Measurements from ENCODE around the gene CCT2.

DNA sequence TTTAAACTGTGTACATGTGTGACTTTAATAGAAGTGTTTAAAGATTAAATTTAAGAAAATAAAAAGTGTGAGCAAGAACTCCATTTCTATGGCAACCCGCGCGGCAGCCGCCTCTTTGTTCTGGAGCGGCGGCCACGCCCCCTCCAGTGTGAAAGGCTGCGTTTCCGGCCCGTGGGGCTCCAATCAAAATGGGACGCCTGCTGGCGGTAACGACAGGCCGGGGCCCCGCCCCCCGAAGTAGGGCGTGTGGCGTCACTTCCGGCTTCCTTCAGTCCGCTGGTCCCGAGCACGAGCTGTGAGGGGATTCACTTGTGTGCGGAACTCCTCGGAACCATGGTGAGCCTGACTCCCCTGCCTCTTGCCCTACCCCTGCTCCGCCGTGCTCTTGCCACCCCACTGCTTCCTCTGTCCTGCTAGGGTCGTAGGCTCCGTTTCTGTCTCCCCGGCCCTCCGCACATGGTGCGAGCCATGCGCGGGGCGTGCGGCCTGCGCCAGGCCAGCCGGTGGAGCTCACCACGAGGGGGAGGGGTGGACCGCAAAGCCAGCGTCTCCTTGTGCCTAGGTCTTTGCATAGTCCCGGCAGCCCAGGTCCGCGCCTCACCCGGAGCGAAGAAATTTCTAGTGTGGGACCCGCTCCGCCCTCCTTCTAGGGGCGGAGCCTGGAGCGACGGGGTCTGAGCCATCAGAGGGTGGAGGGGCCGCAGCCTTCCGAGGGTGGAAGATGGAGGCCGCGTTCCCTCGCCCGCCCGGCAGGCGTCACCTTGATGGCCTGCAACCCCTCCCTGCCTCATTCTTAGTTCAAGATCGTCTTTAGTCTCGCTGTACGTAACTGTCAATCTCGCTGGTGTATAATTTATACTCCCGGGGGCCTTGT, at the start of gene CCT2:
- TF ChIP-seq POLR2A (IDR thresholded peaks at IDR 0.05), result peak; percentile 87 to 90
- TF ChIP-seq, protein P1, sequence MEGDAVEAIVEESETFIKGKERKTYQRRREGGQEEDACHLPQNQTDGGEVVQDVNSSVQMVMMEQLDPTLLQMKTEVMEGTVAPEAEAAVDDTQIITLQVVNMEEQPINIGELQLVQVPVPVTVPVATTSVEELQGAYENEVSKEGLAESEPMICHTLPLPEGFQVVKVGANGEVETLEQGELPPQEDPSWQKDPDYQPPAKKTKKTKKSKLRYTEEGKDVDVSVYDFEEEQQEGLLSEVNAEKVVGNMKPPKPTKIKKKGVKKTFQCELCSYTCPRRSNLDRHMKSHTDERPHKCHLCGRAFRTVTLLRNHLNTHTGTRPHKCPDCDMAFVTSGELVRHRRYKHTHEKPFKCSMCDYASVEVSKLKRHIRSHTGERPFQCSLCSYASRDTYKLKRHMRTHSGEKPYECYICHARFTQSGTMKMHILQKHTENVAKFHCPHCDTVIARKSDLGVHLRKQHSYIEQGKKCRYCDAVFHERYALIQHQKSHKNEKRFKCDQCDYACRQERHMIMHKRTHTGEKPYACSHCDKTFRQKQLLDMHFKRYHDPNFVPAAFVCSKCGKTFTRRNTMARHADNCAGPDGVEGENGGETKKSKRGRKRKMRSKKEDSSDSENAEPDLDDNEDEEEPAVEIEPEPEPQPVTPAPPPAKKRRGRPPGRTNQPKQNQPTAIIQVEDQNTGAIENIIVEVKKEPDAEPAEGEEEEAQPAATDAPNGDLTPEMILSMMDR (IDR thresholded peaks at IDR 0.05 in 4 of 5, conservative IDR thresholded peaks at IDR 0.05 in 1 of 5), result peak in 4 of 5 experiments; percentile 18 to 32 (median 26)
